Rectal smooth muscle tissue (tissue), 1 donor: ENCODE results near the gene MYLK.

Experiments
- H3K27ac ChIP-seq: one replicate; pipeline ENCODE4 v1.7.0; 2013; ENCODE audit warnings: low read depth, low read length, inconsistent platforms
- H3K27me3 ChIP-seq: one replicate; pipeline ENCODE4 v1.7.0; 2013; ENCODE audit warnings: low read length; ENCODE audit not compliant: control insufficient read depth, insufficient read depth
- H3K36me3 ChIP-seq: one replicate; pipeline ENCODE4 v1.7.0; 2013; ENCODE audit warnings: low read length; ENCODE audit not compliant: control insufficient read depth, insufficient read depth
- H3K4me1 ChIP-seq: one replicate; pipeline ENCODE4 v1.7.0; 2013; ENCODE audit warnings: low read length; ENCODE audit not compliant: control insufficient read depth, insufficient read depth
- H3K4me3 ChIP-seq: one replicate; pipeline ENCODE4 v1.7.0; 2013; ENCODE audit warnings: low read length
- H3K9ac ChIP-seq: one replicate; pipeline ENCODE4 v1.7.0; 2013; ENCODE audit warnings: low read length

The MYLK gene

GRCh38 chr3:123816673-123817207, 67.4 kb downstream of the MYLK start:
- H3K4me1 ChIP-seq: peaks cover 14% of the 10 kb centered on the region
- no peak overlapping the region for H3K4me3 ChIP-seq
- peak overlapping the region; percentile 26 for H3K27ac ChIP-seq
- no peaks in the 10 kb centered on the region for H3K27me3 ChIP-seq
- no peaks in the 10 kb centered on the region for H3K36me3 ChIP-seq
- H3K9ac ChIP-seq: no peak overlapping the region

GRCh38 chr3:123815981-123816380, 68.2 kb downstream of the MYLK start:
- Histone ChIP-seq H3K4me3 (no peak overlapping the region), H3K27me3 (no peaks in the 10 kb centered on the region), H3K4me1 (peaks cover 14% of the 10 kb centered on the region), H3K27ac (no peak overlapping the region), H3K36me3 (no peaks in the 10 kb centered on the region), H3K9ac (no peak overlapping the region)

- H3K36me3 ChIP-seq: no peaks in the 10 kb centered on the region
- H3K27ac ChIP-seq: no peak overlapping the region
- H3K4me1 ChIP-seq: peaks cover 14% of the 10 kb centered on the region
- no peak overlapping the region for H3K9ac ChIP-seq
- no peaks in the 10 kb centered on the region for H3K27me3 ChIP-seq
- H3K4me3 ChIP-seq: no peak overlapping the region
Observed at GRCh38 chr3:123813876-123814275, 70.3 kb downstream of the MYLK start.

- Histone ChIP-seq H3K36me3 (no peaks in the 10 kb centered on the region), H3K27ac (no peak overlapping the region)
Observed at GRCh38 chr3:123809597-123809996, 74.5 kb downstream of the MYLK start.

GRCh38 chr3:123808812-123809211, 75.3 kb downstream of the MYLK start:
- Histone ChIP-seq H3K36me3 (no peaks in the 10 kb centered on the region), H3K4me3 (no peak overlapping the region), H3K4me1 (no peaks in the 10 kb centered on the region), H3K27me3 (no peaks in the 10 kb centered on the region), H3K9ac (no peak overlapping the region), H3K27ac (no peak overlapping the region)

More at GRCh38 chr3:123809597-123809996, 74.5 kb downstream of the MYLK start:
- Histone ChIP-seq H3K4me3 (no peak overlapping the region), H3K4me1 (no peaks in the 10 kb centered on the region), H3K27me3 (no peaks in the 10 kb centered on the region), H3K9ac (no peak overlapping the region)

GRCh38 chr3:123807820-123808219, 76.3 kb downstream of the MYLK start:
- Histone ChIP-seq H3K9ac (no peak overlapping the region), H3K27ac (no peak overlapping the region), H3K27me3 (no peaks in the 10 kb centered on the region), H3K4me1 (no peaks in the 10 kb centered on the region), H3K36me3 (no peaks in the 10 kb centered on the region), H3K4me3 (no peak overlapping the region)

- H3K4me3 ChIP-seq: no peak overlapping the region
- H3K27ac ChIP-seq: no peak overlapping the region
- no peaks in the 10 kb centered on the region for H3K27me3 ChIP-seq
- no peak overlapping the region for H3K9ac ChIP-seq
- H3K4me1 ChIP-seq: no peaks in the 10 kb centered on the region
- no peaks in the 10 kb centered on the region for H3K36me3 ChIP-seq
Observed at GRCh38 chr3:123805504-123805903, 78.6 kb downstream of the MYLK start.

- Histone ChIP-seq H3K4me1 (no peaks in the 10 kb centered on the region), H3K4me3 (no peak overlapping the region), H3K27ac (no peak overlapping the region), H3K9ac (no peak overlapping the region), H3K36me3 (no peaks in the 10 kb centered on the region), H3K27me3 (no peaks in the 10 kb centered on the region)
Observed at GRCh38 chr3:123805101-123805500, 79.0 kb downstream of the MYLK start.

DNA sequence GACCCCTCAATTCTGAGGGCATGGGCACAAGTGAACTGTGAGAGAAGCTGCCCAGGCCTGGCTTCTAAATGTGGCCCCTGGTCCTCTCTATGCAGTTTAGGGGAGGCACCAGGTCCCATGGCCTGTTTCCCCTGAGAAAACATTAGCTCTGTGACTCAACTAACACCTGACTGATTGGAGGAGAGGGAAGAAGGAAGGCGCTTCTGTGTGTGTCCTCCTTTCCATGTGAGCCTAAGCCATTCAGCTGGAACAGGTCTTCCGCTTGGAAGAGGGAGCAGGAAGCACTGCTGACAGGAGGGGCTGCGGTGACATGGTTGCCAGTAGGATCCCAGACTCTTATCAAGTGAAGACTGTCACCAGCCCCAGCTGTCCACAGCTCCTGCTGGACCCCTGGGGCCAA, 79.5 kb downstream of the MYLK start:
- H3K4me1 ChIP-seq: no peaks in the 10 kb centered on the region
- H3K4me3 ChIP-seq: no peak overlapping the region
- H3K27ac ChIP-seq: no peak overlapping the region
- H3K9ac ChIP-seq: no peak overlapping the region
- H3K36me3 ChIP-seq: no peaks in the 10 kb centered on the region
- no peaks in the 10 kb centered on the region for H3K27me3 ChIP-seq

DNA sequence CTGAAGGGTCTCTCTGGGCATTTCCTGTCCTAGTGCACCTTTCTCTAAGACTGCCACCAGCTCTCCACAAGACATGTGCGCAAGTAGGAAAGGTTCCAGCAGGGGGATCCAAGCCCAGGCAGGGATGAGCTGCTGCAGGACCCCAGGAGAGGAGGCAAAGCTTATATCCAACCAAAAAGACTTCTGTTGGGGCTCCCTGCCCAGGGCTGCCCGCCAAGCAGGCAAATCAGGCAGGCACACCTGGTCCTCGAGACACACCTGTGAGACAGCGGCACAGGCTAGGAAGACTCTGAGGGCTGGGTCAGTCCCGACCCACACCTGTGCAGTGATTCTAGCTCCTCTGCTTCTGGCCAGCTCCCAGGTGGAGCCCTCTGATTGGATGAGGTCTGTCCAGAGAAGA, 80.6 kb downstream of the MYLK start:
- Histone ChIP-seq H3K4me1 (no peaks in the 10 kb centered on the region), H3K9ac (no peak overlapping the region), H3K4me3 (no peak overlapping the region), H3K36me3 (no peaks in the 10 kb centered on the region), H3K27me3 (no peaks in the 10 kb centered on the region), H3K27ac (no peak overlapping the region)

DNA sequence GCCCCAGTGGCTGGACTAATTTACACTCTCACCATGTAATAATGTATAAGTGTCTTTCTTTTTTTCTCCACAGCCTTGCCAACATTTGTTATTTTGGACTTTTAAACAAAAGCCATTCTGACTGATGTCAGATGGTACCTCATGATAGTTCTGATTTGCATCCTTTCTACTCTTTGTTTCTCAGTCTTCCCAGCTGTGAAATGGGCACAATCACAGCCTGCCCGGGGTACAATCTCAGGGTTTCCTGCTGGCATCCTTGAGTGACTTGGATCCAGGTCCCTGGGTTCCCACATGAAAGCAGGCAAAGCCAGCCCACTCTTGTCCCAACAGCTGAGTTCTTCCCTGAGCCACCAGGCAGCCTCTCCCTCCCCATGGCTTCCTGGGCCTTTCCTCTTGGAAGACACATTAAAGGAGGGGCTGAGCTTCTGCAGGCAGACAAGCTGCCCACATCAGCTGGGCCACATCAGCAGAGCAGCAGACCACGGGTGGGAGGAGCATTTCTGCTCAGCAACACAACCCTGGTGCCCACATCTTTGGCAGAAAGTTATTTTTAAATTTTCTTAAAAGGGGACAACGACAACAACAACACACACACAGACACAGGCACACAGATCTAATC, 82.0 kb downstream of the MYLK start:
- Histone ChIP-seq H3K27ac (no peak overlapping the region), H3K9ac (no peak overlapping the region)

GRCh38 chr3:123801474-123801873, 82.7 kb downstream of the MYLK start:
- no peak overlapping the region for H3K27ac ChIP-seq
- H3K9ac ChIP-seq: no peak overlapping the region

More for the DNA sequence above, 82.0 kb downstream of the MYLK start:
- Histone ChIP-seq H3K36me3 (no peaks in the 10 kb centered on the region), H3K4me1 (no peaks in the 10 kb centered on the region), H3K27me3 (no peaks in the 10 kb centered on the region), H3K4me3 (no peak overlapping the region)

GRCh38 chr3:123800362-123800682, 83.8 kb downstream of the MYLK start:
- Histone ChIP-seq H3K27me3 (no peaks in the 10 kb centered on the region), H3K36me3 (no peaks in the 10 kb centered on the region), H3K4me1 (no peaks in the 10 kb centered on the region), H3K27ac (no peak overlapping the region), H3K9ac (no peak overlapping the region), H3K4me3 (no peak overlapping the region)

More at GRCh38 chr3:123801474-123801873, 82.7 kb downstream of the MYLK start:
- Histone ChIP-seq H3K4me1 (no peaks in the 10 kb centered on the region), H3K4me3 (no peak overlapping the region), H3K27me3 (no peaks in the 10 kb centered on the region), H3K36me3 (no peaks in the 10 kb centered on the region)
